OCI-LY1 (cell line): Measurements from ENCODE around the gene PDE8A.

ENCODE experiments used
- H2AFZ ChIP-seq: fragments of 200-600 bp; sonication (generic), shearing (Covaris generic); 2 replicates; pipeline ENCODE4 v1.6.0; 2014; ENCODE audit warnings: antibody characterized with exemption, mild to moderate bottlenecking, low read length
- H3F3A ChIP-seq: fragments of 200-600 bp; sonication (generic), shearing (Covaris generic); 2 replicates; pipeline ENCODE4 v1.6.0; 2014; ENCODE audit warnings: mild to moderate bottlenecking, antibody characterized with exemption, low read length, moderate library complexity; ENCODE audit not compliant: insufficient read depth
- H3K27ac ChIP-seq: fragments of 200-600 bp; sonication (generic); 2 replicates; pipeline ENCODE4 v1.5.1; 2014; ENCODE audit warnings: low read length, mixed run types, mild to moderate bottlenecking, low read depth; ENCODE audit not compliant: poor library complexity, severe bottlenecking
- H3K27me3 ChIP-seq: fragments of 200-600 bp; sonication (generic); 2 replicates; pipeline ENCODE4 v1.6.0; 2014; ENCODE audit warnings: antibody characterized with exemption, mild to moderate bottlenecking, low read length, moderate library complexity; ENCODE audit not compliant: insufficient read depth
- H3K36me3 ChIP-seq: fragments of 200-600 bp; sonication (generic); 2 replicates; pipeline ENCODE4 v1.6.1; 2014; ENCODE audit warnings: mild to moderate bottlenecking, antibody characterized with exemption, low read length, moderate library complexity, mixed read lengths; ENCODE audit not compliant: insufficient read depth
- H3K4me1 ChIP-seq: fragments of 200-600 bp; sonication (generic); 2 replicates; pipeline ENCODE4 v1.5.1; 2014; ENCODE audit warnings: mild to moderate bottlenecking, low read length, moderate library complexity; ENCODE audit not compliant: insufficient read depth, severe bottlenecking
- H3K4me2 ChIP-seq: fragments of 200-600 bp; sonication (generic), shearing (Covaris generic); 2 replicates; pipeline ENCODE4 v1.6.1; 2014; ENCODE audit warnings: low read length
- H3K4me3 ChIP-seq: fragments of 200-600 bp; sonication (generic); 2 replicates; pipeline ENCODE4 v1.5.1; 2014; ENCODE audit warnings: low read length, low read depth, mild to moderate bottlenecking, mixed read lengths; ENCODE audit not compliant: poor library complexity, severe bottlenecking
- H3K79me2 ChIP-seq: fragments of 200-600 bp; shearing (Covaris generic); 2 replicates; pipeline ENCODE4 v1.6.1; 2016; ENCODE audit warnings: mixed run types, low read length, mixed read lengths; ENCODE audit not compliant: insufficient read depth
- H3K9ac ChIP-seq: fragments of 200-600 bp; sonication (generic), shearing (Covaris generic); 2 replicates; pipeline ENCODE4 v1.6.1; 2014; ENCODE audit warnings: mild to moderate bottlenecking, low read length, mixed read lengths
- H3K9me2 ChIP-seq: fragments of 200-600 bp; sonication (generic), shearing (Covaris generic); 2 replicates; pipeline ENCODE4 v1.6.1; 2014; ENCODE audit warnings: low read depth, mild to moderate bottlenecking, low read length, mixed read lengths
- H3K9me3 ChIP-seq: fragments of 200-600 bp; shearing (Covaris generic); 2 replicates; pipeline ENCODE4 v1.6.1; 2014; ENCODE audit warnings: low read length, mixed read lengths
- H4K20me1 ChIP-seq: fragments of 200-600 bp; sonication (generic), shearing (Covaris generic); 2 replicates; pipeline ENCODE4 v1.6.0; 2016; ENCODE audit warnings: mild to moderate bottlenecking, low read length; ENCODE audit not compliant: insufficient read depth
- EZH2 ChIP-seq: fragments of 200-600 bp; sonication (generic), shearing (Covaris generic); IDR thresholded peaks from 2 replicates; pipeline ENCODE4 v1.8.0; 2017; ENCODE audit warnings: borderline replicate concordance, mixed run types, mild to moderate bottlenecking, antibody characterized with exemption, low read length, moderate library complexity, mixed read lengths
- TF ChIP-seq, protein P1 (sequence below): fragments of 200-600 bp; sonication (generic), shearing (Covaris generic); IDR thresholded peaks from 2 replicates; pipeline ENCODE4 v1.5.1; 2017; ENCODE audit warnings: mild to moderate bottlenecking, antibody characterized with exemption, low read length, moderate library complexity, mixed read lengths

Gene PDE8A

DNA sequence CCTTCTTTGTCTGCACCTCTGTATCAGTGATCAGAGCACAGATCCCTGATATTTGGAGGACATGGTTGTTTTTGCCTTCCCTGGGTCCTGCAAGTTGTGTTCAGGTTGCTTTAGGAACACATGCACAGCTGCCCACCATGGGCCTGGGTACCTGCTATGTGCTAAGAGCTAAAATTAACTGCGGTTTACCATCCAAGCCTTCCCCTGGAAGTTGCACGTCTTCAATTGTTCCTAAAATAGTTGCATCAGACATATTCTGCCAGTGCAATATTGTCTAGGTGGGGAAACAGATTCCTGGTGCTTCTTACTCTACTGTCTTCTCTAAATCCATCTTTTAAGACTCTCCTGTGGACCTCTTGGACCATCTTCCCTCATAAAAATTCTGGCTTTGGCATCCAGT lies 80.9 kb downstream of the PDE8A start:
- no peak overlapping the region for H3K27ac ChIP-seq
- H2AFZ ChIP-seq: no peak overlapping the region
- H3K4me3 ChIP-seq: no peak overlapping the region
- H3K9me2 ChIP-seq: no peaks in the 10 kb centered on the region
- peaks cover 9% of the 10 kb centered on the region for H3K9me3 ChIP-seq
- no peaks in the 10 kb centered on the region for H3K79me2 ChIP-seq
- TF ChIP-seq EZH2: no peak
- TF ChIP-seq, protein P1, sequence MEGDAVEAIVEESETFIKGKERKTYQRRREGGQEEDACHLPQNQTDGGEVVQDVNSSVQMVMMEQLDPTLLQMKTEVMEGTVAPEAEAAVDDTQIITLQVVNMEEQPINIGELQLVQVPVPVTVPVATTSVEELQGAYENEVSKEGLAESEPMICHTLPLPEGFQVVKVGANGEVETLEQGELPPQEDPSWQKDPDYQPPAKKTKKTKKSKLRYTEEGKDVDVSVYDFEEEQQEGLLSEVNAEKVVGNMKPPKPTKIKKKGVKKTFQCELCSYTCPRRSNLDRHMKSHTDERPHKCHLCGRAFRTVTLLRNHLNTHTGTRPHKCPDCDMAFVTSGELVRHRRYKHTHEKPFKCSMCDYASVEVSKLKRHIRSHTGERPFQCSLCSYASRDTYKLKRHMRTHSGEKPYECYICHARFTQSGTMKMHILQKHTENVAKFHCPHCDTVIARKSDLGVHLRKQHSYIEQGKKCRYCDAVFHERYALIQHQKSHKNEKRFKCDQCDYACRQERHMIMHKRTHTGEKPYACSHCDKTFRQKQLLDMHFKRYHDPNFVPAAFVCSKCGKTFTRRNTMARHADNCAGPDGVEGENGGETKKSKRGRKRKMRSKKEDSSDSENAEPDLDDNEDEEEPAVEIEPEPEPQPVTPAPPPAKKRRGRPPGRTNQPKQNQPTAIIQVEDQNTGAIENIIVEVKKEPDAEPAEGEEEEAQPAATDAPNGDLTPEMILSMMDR: no peak
- H3K36me3 ChIP-seq: no peaks in the 10 kb centered on the region
- no peaks in the 10 kb centered on the region for H3F3A ChIP-seq
- no peaks in the 10 kb centered on the region for H3K4me1 ChIP-seq
- H4K20me1 ChIP-seq: no peaks in the 10 kb centered on the region
- H3K4me2 ChIP-seq: no peak overlapping the region
- no peaks in the 10 kb centered on the region for H3K27me3 ChIP-seq
- H3K9ac ChIP-seq: no peak overlapping the region

DNA sequence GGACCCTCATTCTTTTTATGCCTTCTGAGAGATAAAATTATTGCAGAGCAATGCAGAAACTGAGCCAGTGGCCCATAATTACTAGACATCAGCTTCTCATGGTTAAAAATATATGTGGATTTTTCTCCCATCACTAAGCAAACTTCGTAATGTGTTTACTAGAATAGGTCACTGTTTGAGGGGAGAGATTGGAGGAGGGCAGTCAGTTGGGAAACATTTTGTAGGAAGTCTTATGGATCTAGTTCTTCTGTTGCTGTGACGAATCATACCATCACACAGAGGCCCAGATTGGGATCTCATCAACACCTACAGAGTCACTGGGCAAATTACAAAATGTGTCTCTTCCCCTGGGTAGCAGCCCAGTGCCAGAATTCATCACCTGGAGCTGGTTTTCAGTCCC lies 81.4 kb downstream of the PDE8A start:
- Histone ChIP-seq H3K4me2 (no peak overlapping the region), H3K9me2 (no peaks in the 10 kb centered on the region), H3K36me3 (no peaks in the 10 kb centered on the region), H3K9me3 (peaks cover 9% of the 10 kb centered on the region), H3K9ac (no peak overlapping the region), H3K27ac (no peak overlapping the region), H3K4me3 (no peak overlapping the region), H3F3A (no peaks in the 10 kb centered on the region), H2AFZ (no peak overlapping the region), H3K27me3 (no peaks in the 10 kb centered on the region), H3K4me1 (no peaks in the 10 kb centered on the region), H4K20me1 (no peaks in the 10 kb centered on the region), H3K79me2 (no peaks in the 10 kb centered on the region)
- no peak for TF ChIP-seq EZH2

DNA sequence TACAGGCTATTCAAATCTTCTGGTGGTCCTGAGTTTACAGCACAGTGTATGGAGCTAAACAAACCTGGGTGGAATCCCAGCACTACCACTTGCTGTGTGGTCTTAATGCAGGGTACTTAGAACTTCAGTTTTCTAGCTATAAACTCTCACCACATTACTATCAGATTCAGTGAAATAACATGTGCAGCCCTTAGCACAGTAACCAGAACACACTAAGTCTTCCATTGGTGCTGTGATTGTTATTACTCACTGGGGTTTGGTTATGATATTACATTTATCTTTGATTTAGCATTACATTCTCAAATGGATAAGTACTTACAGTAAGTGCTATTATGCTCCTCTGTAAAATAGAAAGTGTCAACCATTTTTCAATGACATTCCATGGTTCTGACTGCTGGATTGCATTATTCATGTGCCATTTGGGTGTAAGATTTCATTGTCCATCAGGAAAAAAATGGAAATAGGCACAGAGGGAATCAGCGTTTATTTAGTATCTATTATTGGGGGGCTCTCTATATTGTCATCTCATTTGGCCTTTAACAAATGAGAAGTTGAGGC lies 81.9 kb downstream of the PDE8A start:
- Histone ChIP-seq H3K4me2 (no peak overlapping the region), H3K27me3 (no peaks in the 10 kb centered on the region), H3K79me2 (no peaks in the 10 kb centered on the region), H3K9ac (no peak overlapping the region), H2AFZ (no peak overlapping the region), H3K36me3 (no peaks in the 10 kb centered on the region), H3K9me2 (no peaks in the 10 kb centered on the region), H3K27ac (no peak overlapping the region), H3F3A (no peaks in the 10 kb centered on the region), H4K20me1 (no peaks in the 10 kb centered on the region), H3K4me3 (no peak overlapping the region), H3K9me3 (peaks cover 9% of the 10 kb centered on the region), H3K4me1 (no peaks in the 10 kb centered on the region)
- TF ChIP-seq EZH2: no peak
- TF ChIP-seq, protein P1: no peak

DNA sequence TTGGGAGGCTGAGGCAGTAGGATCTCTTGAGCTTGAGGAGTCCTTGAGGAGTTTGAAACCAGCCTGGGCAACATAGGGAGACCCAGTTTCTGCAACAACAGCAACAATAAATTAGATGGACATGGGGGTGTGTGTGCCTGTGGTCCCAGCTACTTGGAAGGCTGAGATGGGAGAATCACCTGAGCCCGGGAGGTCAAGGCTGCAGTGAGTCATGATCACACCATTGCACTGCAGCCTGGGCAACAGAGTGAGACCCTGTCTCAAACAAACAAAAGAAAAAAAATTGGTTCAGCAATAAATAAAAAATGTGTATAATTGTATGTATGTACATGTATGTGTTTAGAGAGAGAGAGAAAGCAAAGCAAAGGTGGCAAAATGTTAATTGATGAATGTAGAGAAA lies 83.1 kb downstream of the PDE8A start:
- no peaks in the 10 kb centered on the region for H3K9me2 ChIP-seq
- no peaks in the 10 kb centered on the region for H3K4me1 ChIP-seq
- no peaks in the 10 kb centered on the region for H4K20me1 ChIP-seq
- no peaks in the 10 kb centered on the region for H3K79me2 ChIP-seq
- H3K36me3 ChIP-seq: no peaks in the 10 kb centered on the region
- H3K4me2 ChIP-seq: no peak overlapping the region
- H3K4me3 ChIP-seq: no peak overlapping the region
- no peak overlapping the region for H3K27ac ChIP-seq
- no peak overlapping the region for H3K9ac ChIP-seq
- H2AFZ ChIP-seq: no peak overlapping the region
- H3K27me3 ChIP-seq: no peaks in the 10 kb centered on the region
- no peak for TF ChIP-seq EZH2
- TF ChIP-seq, protein P1: no peak
- H3K9me3 ChIP-seq: peaks cover 6% of the 10 kb centered on the region
- H3F3A ChIP-seq: no peaks in the 10 kb centered on the region
